ENCODE results near the gene CEPT1.
"Not testable (repeated sequence)": the region's sequence is repeated elsewhere in the genome, so short reads cannot be mapped to it uniquely, and the experiment has no call there.

The CEPT1 gene

DNA sequence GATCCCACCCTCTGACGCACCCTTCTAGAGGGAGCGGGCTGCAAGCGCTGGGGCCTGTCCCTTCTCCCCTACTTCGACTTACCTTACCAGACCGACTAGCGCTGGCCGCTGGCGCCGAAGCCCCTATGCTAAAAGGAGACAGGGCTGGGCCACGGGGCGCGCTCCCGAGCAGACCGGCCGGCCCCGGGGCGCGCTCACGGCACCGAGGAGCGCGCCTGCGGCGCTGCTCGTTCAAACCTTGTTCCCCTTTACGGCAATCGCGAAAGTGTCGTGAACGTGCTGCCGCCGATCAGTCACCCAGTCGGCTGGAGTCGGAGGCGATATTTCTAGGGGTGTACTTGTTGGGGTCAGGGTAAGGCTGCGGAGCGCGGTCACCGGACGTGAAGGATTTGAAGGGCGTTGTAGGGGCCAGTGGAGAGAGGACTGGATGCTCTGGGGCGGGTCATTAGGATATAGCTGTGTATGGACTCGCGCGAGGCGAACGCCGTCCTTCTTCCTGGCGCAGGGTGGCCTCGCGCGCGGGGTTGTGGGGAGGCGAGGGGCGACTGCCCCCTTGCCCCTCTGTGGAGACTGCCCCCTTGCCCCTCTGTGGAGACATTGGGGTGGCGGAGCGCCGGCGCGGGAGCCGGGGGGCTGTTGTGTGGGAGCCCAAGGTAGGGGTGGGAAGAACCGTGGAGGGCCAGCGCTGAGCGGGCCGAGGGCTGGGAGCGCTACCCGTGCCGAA, at the start of gene CEPT1, which contains the start of gene DRAM2:
TSS of gene CEPT1 (plus strand) at position 268 of the 724 bp plus-strand sequence. CDS start 7,492 bp downstream, outside the sequence.
TSS of gene DRAM2 (minus strand) at position 138 of the 724 bp plus-strand sequence. CDS start 8,539 bp downstream, outside the sequence.
- DNase-seq (ENCODE audit: low read depth): peak; percentile 90

DNA sequence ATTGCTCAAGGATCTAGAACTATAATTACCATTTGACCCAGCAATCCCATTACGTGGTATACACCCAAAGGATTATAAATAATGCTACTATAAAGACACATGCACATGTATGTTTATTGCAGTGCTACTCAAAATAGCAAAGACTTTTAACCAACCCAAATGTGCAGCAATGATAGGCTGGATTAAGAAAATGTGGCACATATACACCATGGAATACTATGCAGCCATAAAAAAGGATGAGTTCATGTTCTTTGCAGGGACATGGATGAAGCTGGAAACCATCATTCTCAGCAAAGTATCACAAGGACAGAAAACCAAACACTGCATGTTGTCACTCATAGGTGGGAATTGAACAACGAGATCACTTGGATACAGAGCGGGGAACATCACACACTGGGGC, 44.6 kb upstream of the CEPT1 start:
- DNase-seq (ENCODE audit: low read depth): not testable (repeated sequence)

DNA sequence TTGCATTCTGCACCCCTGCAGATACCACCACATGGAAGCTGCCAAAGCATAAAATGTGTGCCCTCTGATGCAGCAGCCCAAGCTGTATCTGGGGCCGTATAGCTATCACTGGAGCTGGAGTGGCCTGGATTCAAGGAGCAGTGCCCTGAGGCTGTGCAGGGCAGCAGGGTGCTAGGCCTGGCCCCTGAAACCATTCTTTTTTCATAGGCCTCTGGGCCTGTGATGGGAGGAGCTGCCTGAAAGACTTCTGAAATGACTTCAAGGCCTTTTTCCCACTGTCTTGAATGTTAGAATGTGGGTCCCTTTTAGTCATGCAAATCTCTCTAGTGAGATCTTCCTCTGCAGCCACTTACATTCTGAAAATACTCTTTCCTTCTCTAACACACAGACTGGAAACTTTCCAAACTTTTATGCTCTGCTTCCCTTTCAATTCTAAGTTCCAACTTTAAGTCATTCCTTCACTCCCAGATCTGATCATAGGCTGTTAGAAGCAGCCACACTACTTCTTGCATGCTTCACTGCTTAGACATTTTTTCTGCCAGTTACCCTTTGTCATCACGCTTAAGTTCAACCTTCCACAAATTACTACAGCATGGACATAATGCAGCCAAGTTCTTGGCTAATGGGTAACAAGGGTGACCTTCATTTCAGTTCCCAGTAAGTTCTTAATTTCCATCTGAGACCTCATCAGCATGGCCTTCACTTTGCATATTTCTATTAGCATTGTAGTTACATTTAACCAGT, 42.5 kb upstream of the CEPT1 start:
- no peak for DNase-seq (ENCODE audit: low read depth)

DNA sequence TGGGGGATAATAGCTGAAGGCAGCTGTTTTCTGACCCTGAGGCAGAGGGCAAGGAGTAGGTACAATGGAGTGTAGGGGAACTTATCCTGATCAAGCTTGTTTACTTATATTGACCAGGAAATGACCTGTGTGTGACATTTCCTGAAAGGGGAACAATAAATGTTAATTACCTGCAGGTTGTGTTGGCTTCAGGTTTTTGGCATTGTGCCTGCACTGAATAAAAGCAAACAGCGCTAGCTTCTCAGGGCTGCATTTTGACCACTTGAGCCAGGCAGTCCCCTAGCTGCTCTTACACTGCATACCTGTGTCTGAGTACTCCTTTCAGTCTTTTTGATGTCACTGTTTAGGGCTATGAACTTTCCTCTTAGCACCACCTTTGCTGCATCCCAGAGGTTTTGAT, 40.7 kb upstream of the CEPT1 start:
- DNase-seq (ENCODE audit: low read depth): no peak

DNA sequence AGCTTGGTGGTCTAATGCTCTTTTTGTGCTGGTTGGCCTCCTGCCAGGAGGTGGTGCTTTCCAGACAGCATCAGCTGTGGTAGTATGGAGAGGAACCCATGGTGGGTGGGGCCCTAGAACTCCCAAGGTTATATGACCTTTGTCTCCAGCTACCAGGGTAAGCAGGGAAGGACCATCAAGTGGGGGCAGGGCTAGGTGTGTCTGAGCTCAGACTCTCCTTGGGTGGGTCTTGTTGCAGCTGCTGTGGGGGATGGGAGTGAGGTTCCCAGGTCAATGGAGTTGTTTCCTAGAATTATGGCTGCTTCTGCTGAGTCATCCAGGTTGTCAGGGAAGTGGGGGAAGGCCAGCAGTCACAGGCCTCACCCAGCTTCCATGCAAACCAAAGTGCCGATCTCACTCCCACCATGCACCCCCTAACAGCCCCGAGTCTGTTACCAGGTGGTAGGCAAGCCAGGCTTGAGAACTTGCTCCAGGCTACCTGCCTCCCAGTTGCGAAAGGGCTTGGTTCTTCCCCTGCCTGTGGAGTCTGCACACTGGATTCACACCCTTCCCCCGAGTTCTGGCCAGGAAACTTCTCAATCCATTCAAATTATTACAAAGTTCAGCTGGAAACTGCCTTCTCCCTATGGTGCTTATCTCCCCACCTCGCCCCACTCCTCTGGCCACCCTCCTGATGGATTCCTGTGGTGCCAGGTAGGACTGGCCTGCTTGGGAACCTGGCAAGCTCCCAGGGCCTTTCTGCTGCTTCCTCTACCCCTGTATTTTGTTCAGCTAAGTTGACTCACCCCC, 38.0 kb upstream of the CEPT1 start:
- DNase-seq (ENCODE audit: low read depth): no peak

DNA sequence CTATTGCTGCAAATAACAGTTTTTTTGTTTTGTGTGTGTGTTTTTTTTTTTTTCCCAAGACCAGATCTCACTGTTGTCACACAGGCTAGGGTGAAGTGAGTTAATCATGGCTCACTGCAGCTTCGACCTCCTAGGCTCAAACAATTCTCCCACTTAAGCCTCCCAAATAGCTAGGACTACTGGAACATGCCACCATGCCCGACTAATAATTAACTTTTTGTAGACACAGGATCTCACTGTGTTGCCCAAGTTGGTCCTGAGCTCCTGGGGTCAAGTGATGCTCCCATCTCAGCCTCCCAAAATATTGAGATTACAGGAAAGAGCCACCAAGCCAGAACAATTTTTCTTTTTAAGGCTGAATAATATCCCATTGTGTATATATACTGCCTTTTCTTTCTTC, 35.0 kb upstream of the CEPT1 start:
- no peak for DNase-seq (ENCODE audit: low read depth)

DNA sequence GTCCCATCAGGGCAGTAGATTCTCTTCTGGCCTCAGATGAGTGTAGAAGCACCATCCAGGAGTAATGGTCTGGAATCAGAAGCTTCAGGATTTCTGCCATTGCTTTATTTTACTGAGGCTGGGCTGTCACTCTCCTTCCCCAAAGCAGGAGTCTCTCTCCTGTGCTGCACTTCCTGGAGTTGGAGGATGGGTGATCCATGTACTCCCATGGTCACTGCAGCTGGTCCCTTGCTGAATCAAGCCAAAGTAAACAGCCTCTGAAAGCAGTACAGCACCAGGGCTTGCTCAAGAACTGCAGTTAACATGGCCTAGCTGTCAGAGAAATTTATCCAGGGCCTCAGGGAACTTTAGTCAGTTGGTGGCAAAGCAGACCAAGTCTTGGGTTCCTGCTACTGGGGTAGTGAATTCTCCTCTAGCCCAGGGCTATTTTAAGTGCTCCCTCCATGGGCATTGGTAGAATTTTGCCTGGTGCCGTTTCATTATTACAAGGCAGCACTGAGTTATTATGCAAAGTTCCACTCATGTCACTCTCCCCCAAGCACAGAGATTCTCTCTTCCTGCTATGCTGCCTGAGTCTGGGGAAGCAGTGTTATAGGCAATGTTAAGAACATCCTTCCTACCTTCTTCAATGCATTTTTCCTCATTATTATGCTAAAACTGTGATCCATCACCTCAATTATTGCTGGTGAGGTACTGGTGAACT, 29.7 kb upstream of the CEPT1 start:
- DNase-seq (ENCODE audit: low read depth): no peak

DNA sequence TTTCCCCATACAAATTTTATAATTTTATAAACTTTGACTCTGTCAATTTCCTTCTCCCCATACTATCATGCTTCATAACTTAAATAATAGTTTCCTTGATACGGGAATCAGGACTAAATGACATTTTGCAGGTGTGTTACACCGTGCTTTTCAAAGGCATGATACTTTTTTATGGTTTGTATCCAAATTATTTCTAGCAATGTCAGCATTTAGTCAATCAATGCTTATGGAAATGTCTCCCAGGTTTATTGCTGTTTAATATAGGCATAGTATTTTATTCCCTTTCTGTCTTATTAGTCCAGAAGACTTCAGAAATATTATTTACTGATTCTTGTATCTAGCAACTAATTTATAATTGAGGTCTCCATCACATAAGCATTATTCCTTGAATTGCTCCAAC, 23.5 kb upstream of the CEPT1 start:
- no peak for DNase-seq (ENCODE audit: low read depth)

DNA sequence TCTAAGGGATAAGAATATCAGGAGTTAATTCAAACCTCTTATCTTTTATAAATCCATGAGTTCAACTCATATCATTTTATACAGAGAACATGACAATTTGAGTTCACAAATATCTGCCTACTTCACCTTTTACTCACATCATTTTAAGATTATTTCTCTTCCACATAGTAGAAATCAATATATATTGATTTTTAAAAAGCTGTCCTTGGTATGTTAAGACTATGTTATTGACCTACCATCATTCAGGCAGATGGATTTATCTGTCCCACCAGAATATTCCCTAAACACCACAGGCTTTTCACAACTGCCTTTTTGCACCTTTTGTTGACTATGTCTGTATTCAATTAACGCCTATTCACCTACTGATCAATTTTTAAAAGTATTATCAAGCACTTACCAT, 13.7 kb upstream of the CEPT1 start:
- DNase-seq (ENCODE audit: low read depth): no peak

DNA sequence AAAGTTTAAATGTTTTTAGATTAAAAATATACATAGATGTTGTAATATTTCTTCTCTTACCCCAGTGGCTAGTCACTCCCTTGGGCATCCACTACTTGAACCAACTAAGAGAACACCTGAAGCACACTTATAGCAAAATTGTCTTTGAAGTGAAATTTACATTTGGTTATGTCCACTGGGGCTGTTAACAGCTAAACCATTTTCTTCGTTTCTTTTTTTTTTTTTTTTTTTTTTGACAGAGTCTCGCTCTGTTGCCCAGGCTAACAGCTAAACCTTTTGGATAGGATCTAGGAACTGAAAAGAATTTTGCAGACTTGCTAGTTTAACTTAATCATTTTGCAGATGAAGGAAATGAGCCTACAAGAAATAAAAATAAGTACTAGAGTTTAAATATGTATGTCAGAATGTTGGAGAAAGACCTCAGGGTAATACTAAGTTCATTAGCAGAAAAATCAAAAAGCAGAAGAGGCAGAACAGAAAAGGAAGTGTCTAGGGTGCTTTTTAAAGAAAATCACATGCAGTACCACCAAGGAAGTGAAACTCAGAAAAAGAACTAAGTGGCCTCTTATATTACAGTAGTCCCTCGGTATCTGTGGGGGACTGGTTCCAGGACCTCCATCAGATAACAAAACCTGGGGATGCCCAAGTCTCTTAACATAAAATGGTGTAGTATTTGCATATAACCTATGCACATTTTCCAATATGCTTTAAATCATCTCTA, 11.9 kb upstream of the CEPT1 start:
- no peak for DNase-seq (ENCODE audit: low read depth)

DNA sequence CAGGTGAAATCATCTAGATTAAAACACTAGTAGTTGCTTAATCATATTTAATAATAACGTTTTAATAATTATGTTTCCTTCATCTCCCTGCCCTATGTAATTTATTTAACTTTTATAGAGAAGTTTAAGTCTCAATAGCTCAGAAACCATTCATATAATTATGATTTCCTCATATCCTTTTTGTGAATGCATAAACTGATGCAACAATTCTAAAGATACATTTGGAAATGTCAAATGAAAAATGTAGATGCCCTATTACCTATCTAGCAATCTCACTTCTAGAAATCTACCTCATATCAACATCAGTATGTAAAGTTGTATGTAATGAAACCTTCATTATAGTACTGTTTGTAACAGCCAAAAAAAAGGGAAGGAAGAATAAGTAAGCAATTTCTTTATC, 10.6 kb upstream of the CEPT1 start:
- DNase-seq (ENCODE audit: low read depth): no peak

DNA sequence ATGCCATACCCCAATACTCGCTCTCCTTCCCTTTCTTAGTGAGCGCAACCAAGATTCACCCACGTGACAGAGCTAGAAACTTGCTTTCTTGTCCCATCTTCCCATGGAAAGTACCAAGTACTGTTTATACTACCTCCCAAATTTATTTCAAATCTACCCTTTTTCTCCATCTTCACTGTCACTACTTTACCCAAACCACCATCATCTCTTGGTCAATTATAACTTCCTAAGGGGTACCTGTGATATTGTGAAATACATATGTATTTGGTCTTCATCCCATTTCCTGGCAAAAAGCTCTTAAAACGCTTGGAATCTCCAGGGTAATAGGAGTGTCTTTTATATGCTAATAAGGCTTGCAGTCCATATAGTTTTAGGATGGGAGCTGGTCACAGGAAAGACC, 8.3 kb upstream of the CEPT1 start:
- DNase-seq (ENCODE audit: low read depth): no peak

DNA sequence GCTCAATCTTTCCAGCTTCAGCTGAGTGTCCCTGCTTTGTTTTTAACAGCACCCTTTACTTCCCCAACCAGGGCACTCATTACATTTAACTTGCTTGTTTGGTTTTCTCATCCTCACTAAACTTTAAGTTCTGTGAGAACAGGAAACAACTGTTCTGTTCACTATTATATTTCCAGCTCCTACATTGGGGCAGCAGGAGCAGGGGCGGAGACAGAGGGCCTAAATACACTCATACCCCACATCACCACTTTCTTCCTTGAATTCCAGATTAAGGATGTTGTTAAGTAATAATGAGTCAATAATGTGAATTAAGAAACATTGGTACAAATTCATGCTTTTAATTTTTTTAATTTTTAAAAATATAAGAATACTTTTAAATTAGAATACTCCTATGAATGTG, 6.2 kb upstream of the CEPT1 start:
- DNase-seq (ENCODE audit: low read depth): no peak

DNA sequence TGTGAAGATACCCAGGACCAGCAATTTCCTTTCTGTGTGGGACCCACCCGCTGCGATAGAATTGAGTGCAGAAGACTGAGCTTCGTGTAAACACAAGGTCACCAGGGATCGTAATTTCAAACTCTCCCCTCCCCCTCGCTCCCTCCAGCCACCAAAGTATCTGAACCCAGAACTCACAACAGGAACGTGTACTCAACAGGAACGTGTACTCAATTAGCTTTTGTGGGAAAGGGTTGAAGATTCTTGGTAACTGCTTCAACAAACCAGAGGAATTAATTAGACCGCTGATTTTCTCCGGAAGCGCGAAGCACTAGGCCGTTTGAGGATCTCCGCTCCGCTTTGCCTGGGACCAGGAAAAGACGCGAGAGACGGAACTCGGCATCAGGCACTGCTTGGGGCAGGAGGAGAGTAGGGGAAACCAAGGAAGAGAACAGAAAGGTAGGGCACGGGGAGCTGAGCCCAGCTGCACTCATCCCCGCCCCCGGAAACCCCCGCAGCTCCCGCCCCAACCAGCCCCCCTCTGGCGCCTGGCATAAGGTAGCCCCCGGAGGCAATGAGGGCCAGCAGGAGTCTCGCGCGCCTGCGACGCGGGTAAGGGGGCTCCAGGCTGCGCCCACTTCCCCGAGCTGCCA, 583 bp upstream of the CEPT1 start:
- DNase-seq (ENCODE audit: low read depth): no peak

DNA sequence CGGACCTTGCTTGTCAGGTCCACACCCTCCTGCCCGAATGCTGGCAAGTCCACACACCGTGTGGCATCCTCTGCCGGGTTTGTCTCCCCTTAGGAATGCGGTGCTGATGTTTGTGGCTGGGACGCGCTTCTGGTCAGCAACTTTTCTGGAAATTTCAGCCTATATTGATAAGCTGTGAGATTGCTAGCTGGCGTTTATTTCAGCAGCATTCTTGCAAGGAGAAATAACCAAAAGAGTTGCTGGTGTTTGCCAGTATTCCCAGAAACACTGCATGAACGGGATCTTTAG, 601 bp downstream of the CEPT1 start:
- DNase-seq (ENCODE audit: low read depth): no peak

DNA sequence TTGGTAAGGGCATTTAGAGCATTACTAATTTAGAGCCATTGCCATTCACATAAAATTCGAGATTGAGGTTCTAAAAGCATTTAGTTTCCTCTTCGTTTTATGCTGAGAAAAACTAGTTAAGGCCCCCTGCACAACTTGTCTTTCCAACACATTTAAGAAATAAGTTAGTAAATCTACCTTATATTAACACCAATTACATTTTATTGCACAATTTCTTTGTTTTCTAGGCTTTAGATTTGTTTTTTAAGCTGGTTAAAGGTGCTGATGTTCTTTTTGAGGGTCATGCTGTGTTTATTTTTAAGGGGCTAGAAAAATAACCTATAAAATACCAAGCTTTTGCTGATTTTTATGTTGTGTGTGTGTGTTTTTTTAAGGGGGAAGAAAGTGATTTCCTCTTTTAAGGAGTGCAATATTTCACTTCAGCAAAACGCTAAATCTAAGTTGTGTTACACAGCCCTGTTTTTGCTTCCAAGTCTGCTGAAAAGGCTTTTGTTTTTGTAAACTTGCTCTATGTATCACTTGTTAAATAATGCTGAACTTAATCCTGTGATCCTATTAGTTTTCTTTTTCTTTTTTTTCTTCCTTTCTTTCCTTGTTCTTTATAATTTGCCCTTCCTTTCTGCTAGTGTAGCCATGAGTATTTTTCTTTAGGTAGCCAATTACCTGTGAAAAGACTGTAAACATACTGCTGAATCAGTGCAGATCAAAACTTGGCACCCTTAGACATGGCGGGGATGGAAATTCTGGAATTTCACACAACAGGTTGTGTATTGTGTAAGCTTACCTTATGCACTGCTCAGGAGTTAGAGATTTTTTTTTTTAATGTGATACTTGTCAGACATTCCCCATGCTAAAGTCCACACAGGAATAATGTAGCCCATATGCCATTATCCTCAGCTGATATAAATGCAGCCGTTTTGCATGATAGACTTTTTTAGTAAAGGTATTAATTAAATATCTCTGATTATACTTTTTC, 1.5 kb downstream of the CEPT1 start:
- no peak for DNase-seq (ENCODE audit: low read depth)

DNA sequence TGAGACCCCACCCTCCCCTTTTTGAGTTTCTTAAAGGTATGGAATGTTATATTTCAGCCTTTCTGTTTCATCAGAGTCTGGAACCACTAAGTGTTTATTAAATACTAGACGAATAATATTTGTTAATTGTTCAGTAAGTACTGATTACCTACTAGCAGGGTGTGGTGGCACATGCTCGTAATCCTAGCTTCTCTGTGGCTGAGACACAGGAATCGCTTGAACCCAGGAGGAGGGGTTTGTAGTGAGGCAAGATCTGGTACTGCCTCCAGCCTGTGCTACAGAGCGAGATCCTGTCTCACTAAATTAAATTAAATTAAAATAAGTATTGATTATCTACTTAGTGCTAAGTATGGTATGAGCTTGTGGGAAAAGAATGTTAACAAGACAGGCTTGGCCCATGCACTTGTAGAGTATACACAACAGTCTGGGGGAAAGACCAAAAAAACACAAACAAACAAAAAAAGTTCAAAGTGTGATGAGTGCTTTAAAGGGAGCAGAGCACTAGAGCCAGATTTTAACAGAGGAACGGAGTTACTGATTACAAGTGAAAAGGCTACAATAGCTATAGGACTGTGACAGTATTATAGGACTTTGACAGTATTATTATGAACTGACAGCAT, 2.4 kb downstream of the CEPT1 start:
- no peak for DNase-seq (ENCODE audit: low read depth)

DNA sequence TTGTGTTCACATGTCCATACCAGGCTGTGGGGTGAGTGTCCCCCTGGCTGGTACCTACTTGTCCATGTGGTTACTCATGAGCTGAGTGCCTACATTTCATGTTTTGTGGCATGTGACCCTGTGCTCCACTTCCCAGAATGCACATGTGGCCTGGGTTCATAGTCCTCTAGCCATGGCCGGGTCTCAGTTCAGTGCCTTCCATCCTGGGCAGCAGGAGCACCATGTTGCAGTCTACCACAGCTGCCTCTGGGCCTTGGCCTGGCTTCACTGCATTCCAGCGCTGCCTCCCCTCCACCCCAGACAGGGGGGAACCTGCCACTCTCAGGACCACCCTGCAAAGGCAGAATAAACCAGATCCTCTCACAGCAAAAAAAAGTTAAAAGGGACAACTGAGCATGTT, 5.5 kb downstream of the CEPT1 start:
- no peak for DNase-seq (ENCODE audit: low read depth)

DNA sequence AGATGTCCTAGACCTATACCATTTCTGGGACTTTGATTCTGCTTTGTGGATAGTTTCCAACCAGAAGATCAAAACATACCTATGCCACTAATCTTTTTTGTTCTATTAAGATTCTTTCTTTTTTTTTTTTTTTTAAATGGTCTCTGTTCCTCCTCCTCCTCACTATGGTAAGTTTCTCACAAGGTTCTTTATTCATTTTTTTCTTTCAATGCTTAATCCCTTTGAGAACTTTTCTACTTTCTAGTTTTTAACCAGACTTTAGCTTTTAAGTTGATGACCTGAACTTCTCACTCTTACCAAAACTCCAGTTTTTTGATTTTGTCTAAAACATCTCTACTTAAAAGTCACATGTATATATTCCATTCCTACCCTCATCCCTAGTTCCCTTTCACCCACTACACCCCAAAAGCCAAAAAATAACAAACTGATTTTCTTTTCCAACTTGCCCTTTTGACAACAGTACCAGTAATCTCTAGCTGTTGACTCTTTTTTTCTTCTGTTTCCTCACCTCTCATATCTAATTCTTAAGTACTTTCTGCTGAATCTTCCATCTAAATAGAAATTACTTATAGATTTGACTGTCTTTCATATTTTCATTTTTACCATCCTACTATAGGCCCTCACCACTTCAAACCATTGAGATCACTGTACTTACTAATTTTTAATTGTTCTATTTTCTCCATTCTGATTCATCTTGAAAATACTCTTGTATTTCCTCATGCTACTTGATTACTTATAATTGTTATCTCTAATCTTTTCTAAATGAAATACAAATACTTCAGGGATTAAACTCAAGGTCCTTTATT, 6.1 kb downstream of the CEPT1 start:
- no peak for DNase-seq (ENCODE audit: low read depth)
